Putamen (tissue), 1 donor: ENCODE measurements around the gene UGGT2.
"Not testable (repeated sequence)": the region's sequence is repeated elsewhere in the genome, so short reads cannot be mapped to it uniquely, and the experiment has no call there.

ENCODE experiments used
- DNase-seq: peaks from one replicate; pipeline ENCODE4 v3.0.0-alpha.2; 2016; ENCODE audit warnings: low spot score

Gene UGGT2

GRCh38 chr13:95797016-95797415 lies 256.2 kb downstream of the UGGT2 start:
- DNase-seq, result no peak

- no peak for DNase-seq
Measured at GRCh38 chr13:95793781-95794180, 259.4 kb downstream of the UGGT2 start.

GRCh38 chr13:95793018-95793555 lies 260.1 kb downstream of the UGGT2 start:
- no peak for DNase-seq

- no peak for DNase-seq
Measured at GRCh38 chr13:95791084-95791722, 262.0 kb downstream of the UGGT2 start.

GRCh38 chr13:95789315-95789714 lies 263.9 kb downstream of the UGGT2 start:
- not testable (repeated sequence) for DNase-seq

- DNase-seq, result no peak
Measured at GRCh38 chr13:95788100-95788463, 265.1 kb downstream of the UGGT2 start.

GRCh38 chr13:95787356-95788099 lies 265.7 kb downstream of the UGGT2 start:
- no peak for DNase-seq

- no peak for DNase-seq
Measured at GRCh38 chr13:95784900-95785290, 268.3 kb downstream of the UGGT2 start.

- no peak for DNase-seq
Measured at GRCh38 chr13:95784161-95784899, 268.9 kb downstream of the UGGT2 start.

GRCh38 chr13:95783747-95784146 lies 269.5 kb downstream of the UGGT2 start:
- no peak for DNase-seq

GRCh38 chr13:95781940-95782339 lies 271.3 kb downstream of the UGGT2 start:
- DNase-seq, result not testable (repeated sequence)

- no peak for DNase-seq
Measured at GRCh38 chr13:95781016-95781415, 272.2 kb downstream of the UGGT2 start.

- DNase-seq, result no peak
Measured at GRCh38 chr13:95779522-95779921, 273.7 kb downstream of the UGGT2 start.

GRCh38 chr13:95771905-95772304 lies 281.3 kb downstream of the UGGT2 start:
- DNase-seq, result no peak

GRCh38 chr13:95763601-95764000 lies 289.6 kb downstream of the UGGT2 start:
- no peak for DNase-seq

- DNase-seq, result not testable (repeated sequence)
Measured at GRCh38 chr13:95762626-95763025, 290.6 kb downstream of the UGGT2 start.

GRCh38 chr13:95756072-95756471 lies 297.1 kb downstream of the UGGT2 start:
- DNase-seq, result no peak

GRCh38 chr13:95754069-95754468 lies 299.1 kb downstream of the UGGT2 start:
- no peak for DNase-seq

- no peak for DNase-seq
Measured at GRCh38 chr13:95752677-95753076, 300.5 kb downstream of the UGGT2 start.
